Osteocyte (in vitro differentiated cells): ENCODE data around the gene PRKACA. TPM values are rescaled to one million over a fixed set of nuclear protein-coding genes. Genes with fewer than 3 reads are reported as not detected.

Experiments used
- DNase-seq: peaks from one replicate; pipeline ENCODE4 v3.0.0; 2021; ENCODE audit warnings: mixed read lengths; ENCODE audit not compliant: unreplicated experiment; ENCODE audit errors: extremely low spot score
- H3K27ac Mint-ChIP-seq: one replicate; pipeline ENCODE4 v1.8.0; 2021; ENCODE audit warnings: mild to moderate bottlenecking, mixed read lengths; ENCODE audit not compliant: unreplicated experiment
- H3K27me3 Mint-ChIP-seq: one replicate; pipeline ENCODE4 v1.8.0; 2021; ENCODE audit warnings: mixed read lengths; ENCODE audit not compliant: unreplicated experiment
- H3K36me3 Mint-ChIP-seq: one replicate; pipeline ENCODE4 v1.8.0; 2021; ENCODE audit warnings: mixed read lengths; ENCODE audit not compliant: unreplicated experiment
- H3K4me1 Mint-ChIP-seq: one replicate; pipeline ENCODE4 v1.8.0; 2021; ENCODE audit warnings: mixed read lengths; ENCODE audit not compliant: unreplicated experiment
- H3K4me3 Mint-ChIP-seq: one replicate; pipeline ENCODE4 v1.8.0; 2021; ENCODE audit warnings: mild to moderate bottlenecking, moderate library complexity, mixed read lengths; ENCODE audit not compliant: unreplicated experiment
- H3K9me3 Mint-ChIP-seq: one replicate; pipeline ENCODE4 v1.8.0; 2021; ENCODE audit warnings: mixed read lengths; ENCODE audit not compliant: unreplicated experiment
- CTCF ChIP-seq: fragments of 200-600 bp; sonication (generic); IDR thresholded peaks from 2 replicates; pipeline ENCODE4 v1.5.0; 2021; ENCODE audit warnings: antibody characterized with exemption, mild to moderate bottlenecking, moderate library complexity
- total RNA-seq: library from RNA; stranded (reverse); gene quantifications from 2 replicates; pipeline ENCODE4 v1.2.1, GENCODE V29; 2021

The PRKACA gene
- total RNA-seq, 1 donor from 2014 or later, result 115 TPM

GRCh38 chr19:14073261-14073924, 44.2 kb downstream of the PRKACA start:
- Mint-ChIP-seq H3K4me3 (peak overlapping the region; percentile 91), H3K27ac (peak overlapping the region; percentile 79), H3K36me3 (no peaks in the 10 kb centered on the region), H3K9me3 (no peaks in the 10 kb centered on the region), H3K4me1 (peaks cover 22% of the 10 kb centered on the region), H3K27me3 (no peaks in the 10 kb centered on the region)
- peak; percentile 89 for DNase-seq
- TF ChIP-seq CTCF, result peak; percentile 59

- no peaks in the 10 kb centered on the region for H3K36me3 Mint-ChIP-seq
- H3K27ac Mint-ChIP-seq, result peak within 1 kb of the TSS; percentile 65
- no peak for DNase-seq
- H3K4me3 Mint-ChIP-seq, result peak within 1 kb of the TSS; percentile 91
- peaks cover 22% of the 10 kb centered on the region for H3K4me1 Mint-ChIP-seq
- TF ChIP-seq CTCF, result no peak
- no peaks in the 10 kb centered on the region for H3K27me3 Mint-ChIP-seq
- no peaks in the 10 kb centered on the region for H3K9me3 Mint-ChIP-seq
Measured at GRCh38 chr19:14072535-14073260, 44.9 kb downstream of the PRKACA start, which contains the start of gene MISP3. TSS of gene MISP3 (plus strand) at chr19:14072786. CDS start at chr19:14073310, 524 bp downstream.

GRCh38 chr19:14070268-14071050, 47.1 kb downstream of the PRKACA start:
- no peak for TF ChIP-seq CTCF
- DNase-seq, result no peak
- Mint-ChIP-seq H3K36me3 (no peaks in the 10 kb centered on the region), H3K4me1 (peaks cover 22% of the 10 kb centered on the region), H3K4me3 (no peak overlapping the region), H3K27me3 (peaks cover 7% of the 10 kb centered on the region), H3K9me3 (no peaks in the 10 kb centered on the region), H3K27ac (no peak overlapping the region)

GRCh38 chr19:14066134-14066533, 51.4 kb downstream of the PRKACA start:
- DNase-seq, result no peak
- Mint-ChIP-seq H3K9me3 (no peaks in the 10 kb centered on the region), H3K4me1 (no peaks in the 10 kb centered on the region), H3K4me3 (no peak overlapping the region), H3K36me3 (no peaks in the 10 kb centered on the region), H3K27ac (no peak overlapping the region), H3K27me3 (peaks cover 9% of the 10 kb centered on the region)
- no peak for TF ChIP-seq CTCF
